ENCODE results near the gene PIP5K1C. TPM values are rescaled to one million over a fixed set of nuclear protein-coding genes. Genes with fewer than 3 reads are reported as not detected.

Gene PIP5K1C, protein sequence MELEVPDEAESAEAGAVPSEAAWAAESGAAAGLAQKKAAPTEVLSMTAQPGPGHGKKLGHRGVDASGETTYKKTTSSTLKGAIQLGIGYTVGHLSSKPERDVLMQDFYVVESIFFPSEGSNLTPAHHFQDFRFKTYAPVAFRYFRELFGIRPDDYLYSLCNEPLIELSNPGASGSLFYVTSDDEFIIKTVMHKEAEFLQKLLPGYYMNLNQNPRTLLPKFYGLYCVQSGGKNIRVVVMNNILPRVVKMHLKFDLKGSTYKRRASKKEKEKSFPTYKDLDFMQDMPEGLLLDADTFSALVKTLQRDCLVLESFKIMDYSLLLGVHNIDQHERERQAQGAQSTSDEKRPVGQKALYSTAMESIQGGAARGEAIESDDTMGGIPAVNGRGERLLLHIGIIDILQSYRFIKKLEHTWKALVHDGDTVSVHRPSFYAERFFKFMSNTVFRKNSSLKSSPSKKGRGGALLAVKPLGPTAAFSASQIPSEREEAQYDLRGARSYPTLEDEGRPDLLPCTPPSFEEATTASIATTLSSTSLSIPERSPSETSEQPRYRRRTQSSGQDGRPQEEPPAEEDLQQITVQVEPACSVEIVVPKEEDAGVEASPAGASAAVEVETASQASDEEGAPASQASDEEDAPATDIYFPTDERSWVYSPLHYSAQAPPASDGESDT
- total RNA-seq (2014; rRNA removed) = 26.4 and 29.0 TPM in 2 replicates
- 25.1 TPM for polyA plus RNA-seq (2012)

DNA sequence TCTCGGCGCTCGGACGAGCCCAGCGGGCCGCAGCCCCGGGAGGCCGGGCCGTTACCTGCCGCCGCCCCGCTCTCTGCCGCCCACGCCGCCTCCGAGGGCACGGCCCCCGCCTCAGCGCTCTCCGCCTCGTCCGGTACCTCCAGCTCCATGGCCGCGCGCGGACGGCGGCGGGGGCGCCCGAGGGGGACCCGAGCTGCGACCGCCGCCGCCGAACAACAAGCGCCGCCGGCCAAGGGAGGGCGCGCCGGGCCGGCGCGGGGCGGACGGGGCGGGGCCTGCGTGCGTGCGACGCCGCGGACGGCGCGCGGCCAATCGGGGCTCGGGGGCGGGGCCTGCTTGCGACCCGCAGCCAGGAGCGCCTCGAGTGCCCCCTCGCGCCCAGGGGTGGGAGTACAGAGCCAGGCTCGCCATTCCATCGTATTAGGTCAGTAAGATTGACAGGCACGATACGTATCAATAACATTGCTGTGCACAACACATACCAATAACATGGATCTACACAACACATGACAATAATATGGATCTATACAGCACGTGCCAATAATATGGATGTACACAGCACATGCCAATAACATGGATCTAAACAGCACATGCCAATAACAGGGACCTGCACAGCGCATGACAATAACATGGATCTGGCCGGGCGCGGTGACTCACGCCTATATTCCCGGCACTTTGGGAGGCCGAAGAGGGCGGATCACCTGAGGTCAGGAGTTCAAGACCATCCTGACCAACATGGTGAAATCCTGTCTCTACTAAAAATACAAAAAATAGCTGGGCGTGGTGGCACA, at the start of gene PIP5K1C:
PIP5K1C (minus strand) TSS at position 227 of the 791 bp plus-strand sequence; CDS start at position 149, 78 bp downstream.
- peak; percentile 72 for DNase-seq (ENCODE audit: low read depth)

DNA sequence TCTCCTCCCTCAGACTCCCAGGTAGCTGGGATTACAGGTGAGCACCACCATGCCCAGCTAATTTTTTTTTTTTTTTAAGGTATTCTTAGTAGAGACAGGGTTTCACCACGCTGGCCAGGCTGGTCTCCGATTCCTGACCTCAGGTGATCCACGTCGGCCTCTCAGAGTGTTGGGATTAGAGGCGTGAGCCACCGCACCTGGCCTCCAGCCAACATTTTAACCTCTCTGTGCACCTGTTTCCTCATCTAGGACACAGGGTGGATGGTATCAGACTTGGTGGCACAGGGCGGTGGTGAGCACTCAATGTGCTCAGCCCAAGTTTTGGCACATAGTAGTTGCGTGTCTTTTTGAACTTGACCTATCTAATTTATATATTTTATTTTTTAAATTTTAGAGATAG, 48.7 kb upstream of the PIP5K1C start:
- DNase-seq (ENCODE audit: low read depth) = no peak

DNA sequence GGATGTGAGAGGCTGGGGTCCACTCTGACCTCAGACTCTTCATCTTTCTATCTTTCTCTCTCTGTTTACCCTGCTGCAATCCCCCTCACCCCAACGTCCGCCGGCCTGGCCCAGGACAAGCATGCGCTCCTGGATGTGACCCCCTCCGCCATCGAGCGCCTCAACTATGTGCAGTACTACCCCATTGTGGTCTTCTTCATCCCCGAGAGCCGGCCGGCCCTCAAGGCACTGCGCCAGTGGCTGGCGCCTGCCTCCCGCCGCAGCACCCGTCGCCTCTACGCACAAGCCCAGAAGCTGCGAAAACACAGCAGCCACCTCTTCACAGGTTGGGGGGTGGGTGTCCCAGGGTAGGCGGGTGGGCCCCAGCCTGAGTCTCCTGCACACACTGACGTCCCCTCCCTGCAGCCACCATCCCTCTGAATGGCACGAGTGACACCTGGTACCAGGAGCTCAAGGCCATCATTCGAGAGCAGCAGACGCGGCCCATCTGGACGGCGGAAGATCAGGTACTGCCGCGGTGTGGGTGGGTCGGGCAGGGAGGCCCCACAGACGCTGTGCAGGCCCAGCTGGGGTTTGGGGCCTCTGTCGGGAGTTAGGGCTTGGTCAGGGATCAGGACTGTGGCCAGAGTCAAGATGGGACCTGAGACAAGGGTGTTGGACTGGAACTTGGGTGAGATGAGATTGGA, 46.2 kb upstream of the PIP5K1C start:
- no peak for DNase-seq (ENCODE audit: low read depth)

DNA sequence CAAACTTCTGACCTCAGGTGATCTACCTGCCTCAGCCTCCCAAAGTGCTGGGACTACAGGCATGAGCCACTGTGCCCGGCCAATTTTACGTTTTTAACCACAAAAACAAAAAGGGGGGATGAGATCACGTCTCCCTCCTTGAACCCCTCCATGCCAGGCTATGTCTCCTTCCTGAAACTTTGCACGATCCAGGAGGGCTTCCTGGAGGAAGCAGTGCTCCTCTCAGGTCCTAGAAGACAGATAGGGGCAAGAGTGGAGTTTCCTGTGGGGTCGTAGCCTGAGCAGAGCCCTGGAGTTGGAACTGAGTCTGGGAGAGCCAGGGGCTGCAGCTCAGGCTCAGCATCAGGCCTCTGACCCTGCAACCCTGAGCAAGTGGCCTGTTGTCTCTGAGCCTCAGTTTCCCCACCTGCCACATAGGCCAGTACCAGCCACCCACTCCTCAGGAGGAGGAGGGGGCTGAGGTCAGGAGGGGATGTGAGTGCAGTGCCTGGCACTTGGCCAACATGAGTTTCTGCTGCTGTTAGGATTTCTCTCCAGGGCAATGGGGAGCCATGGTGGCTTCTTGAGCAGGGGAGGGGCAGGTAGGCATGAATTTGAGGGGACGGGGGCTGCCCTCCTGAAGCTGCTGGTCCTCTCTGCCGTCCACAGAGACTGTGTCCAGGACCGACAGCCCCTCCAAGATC, 45.2 kb upstream of the PIP5K1C start:
- DNase-seq (ENCODE audit: low read depth) = no peak

DNA sequence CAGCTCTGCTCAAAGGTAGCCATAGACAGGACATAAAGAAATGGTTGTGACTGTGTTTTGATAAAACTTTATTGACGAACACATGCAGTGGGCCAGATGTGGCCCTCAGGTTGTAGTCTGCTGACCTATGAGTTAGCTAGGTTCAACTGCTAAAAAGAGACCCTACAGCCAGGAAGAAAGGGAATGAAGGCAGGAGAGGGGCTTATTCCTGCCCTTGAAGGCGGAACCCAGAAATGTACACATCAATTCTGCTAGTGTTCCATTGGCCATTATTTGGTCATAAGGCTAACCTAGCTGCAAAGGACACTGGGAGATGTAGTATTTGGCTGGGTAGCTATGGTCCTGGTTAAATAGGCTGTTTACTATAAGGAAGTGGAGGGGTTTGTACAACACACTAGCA, 43.2 kb upstream of the PIP5K1C start:
- no peak for DNase-seq (ENCODE audit: low read depth)

DNA sequence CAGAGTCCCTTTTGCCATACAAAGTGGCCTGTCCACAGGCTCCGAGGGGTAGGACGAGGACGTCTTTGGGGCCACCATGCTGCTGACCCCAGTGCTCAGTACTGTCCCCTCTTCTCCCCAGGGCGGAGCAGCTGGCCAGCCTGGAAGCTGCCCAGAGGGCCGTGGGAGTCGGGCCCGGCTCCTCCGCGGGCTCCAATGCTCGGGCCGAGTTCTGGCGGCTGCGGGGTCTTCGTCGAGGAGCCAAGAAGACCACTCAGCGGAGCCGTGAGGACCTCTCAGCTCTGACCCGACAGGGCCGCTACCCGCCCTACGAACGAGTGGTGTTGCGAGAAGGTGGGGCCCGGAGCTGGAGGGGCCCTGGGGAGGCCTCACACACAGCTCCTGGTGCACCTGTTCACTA, 40.2 kb upstream of the PIP5K1C start:
- no peak for DNase-seq (ENCODE audit: low read depth)

DNA sequence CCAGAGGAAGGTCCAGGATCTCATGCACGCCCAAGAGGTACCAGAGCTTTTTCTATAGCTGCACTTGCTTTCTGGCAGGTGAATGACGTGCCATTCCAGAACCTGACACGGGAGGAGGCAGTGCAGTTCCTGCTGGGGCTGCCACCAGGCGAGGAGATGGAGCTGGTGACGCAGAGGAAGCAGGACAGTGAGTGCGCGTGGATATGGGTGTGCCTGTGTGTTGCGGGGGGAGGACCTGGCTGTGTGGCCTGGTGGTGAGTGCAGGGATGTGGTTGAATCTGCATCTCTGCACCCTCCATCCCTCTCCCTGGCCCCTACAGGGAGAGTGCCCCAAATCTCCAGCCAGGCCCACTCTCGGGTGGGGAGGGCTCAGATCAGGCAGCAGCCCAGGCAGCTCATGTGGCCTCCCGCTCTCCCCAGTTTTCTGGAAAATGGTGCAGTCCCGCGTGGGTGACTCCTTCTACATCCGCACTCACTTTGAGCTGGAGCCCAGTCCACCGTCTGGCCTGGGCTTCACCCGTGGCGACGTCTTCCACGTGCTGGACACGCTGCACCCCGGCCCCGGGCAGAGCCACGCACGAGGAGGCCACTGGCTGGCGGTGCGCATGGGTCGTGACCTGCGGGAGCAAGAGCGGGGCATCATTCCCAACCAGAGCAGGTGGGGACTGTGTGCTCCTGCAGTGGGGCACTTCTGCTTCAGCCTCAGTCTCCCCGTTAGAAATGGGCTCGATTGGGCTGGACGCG, 38.4 kb upstream of the PIP5K1C start:
- no peak for DNase-seq (ENCODE audit: low read depth)

DNA sequence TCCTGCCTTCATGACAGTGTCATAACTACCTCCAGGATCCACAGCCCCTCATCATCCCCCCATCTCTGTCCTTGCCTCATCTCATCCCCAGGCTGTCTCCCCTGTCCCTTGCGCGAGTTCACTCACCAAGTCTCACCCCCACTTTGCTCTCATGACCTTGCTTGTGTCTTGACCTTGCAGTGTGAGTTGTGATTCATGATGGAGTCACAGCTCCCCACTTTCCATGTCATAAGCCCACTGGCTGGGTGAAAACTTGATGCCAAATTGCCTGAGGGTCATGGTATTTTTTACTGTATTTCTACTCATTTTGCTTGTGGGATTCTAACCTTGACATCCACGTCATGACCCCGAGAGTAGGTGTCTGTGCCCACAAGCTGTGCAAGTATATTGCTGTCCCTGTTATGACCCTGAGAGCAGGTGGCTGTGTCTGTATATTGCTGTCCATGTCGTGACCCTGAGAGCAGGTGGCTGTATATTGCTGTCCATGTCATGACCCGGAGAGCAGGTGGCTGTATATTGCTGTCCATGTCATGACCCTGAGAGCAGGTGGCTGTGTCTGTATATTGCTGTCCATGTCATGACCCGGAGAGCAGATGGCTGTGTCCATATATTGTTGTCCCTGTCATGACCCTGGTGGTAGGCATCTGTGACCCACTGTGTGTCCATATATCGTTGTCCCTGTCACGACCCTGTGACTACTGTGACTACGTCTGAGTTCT, 37.4 kb upstream of the PIP5K1C start:
- DNase-seq (ENCODE audit: low read depth) = no peak

DNA sequence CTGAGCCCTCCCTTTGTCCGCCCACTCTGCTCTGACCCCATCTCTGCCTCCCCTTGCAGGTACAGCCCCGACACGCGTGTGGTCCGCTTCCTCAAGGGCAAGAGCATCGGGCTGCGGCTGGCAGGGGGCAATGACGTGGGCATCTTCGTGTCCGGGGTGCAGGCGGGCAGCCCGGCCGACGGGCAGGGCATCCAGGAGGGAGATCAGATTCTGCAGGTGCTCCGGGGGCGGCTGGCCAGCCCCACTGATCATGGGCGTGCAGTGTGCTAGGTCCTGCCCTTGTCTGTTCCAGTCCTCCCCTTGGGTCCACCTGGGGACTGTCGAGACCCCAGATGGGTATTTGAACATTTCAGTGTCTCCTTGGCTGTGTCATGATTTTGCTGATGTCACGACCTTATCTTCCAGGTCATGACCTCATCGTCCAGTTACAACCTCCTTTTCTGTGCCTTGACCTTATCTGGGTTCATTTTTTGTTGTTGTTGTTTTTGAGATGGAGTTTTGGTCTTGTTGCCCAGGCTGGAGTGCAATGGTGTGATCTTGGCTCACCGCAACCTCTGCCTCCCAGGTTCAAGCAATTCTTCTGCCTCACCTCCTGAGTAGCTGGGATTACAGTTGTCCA, 35.9 kb upstream of the PIP5K1C start:
- no peak for DNase-seq (ENCODE audit: low read depth)

DNA sequence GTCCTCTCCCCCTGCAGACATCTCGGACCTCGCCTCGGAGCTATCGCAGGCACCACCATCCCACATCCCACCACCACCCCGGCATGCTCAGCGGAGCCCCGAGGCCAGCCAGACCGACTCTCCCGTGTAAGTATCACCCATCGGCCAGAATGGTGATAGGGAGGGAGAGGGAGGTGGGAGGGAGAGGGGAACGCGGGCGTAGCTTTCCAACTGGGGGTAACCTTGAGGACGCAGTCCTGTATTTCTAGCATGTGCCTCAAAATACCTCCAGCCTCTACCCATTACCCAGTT, 34.0 kb upstream of the PIP5K1C start:
- DNase-seq (ENCODE audit: low read depth) = no peak

DNA sequence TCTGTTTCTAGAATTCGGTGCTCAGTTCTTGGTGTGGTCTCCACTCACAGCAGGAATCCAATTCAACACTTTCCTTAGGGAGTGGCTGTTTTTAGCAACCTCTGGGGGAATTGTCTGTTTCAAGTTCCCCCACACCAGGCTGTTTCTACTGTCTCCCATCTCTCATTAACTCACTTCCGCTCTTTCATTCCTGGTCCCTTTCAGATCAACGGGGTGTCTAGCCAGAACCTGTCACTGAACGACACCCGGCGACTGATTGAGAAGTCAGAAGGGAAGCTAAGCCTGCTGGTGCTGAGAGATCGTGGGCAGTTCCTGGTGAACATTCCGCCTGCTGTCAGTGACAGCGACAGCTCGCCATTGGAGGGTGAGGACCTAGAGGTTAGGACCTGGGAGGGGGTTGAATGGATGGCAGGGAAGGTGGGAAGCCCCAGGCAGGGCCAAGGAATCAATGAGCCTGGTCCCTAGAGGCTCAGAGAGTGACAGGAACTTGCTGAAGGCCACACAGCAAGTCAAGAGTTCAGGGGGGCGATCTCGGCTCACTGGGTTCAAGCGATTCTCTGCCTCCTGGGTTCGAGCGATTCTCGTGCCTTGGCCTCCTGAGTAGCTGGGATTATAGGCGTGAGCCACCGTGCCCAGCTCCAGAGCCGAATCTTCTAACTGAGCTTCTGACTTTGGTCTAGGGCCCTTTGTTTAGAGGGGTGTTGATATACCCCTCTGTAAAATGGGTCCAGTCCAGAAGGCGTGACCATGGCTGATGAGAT, 33.5 kb upstream of the PIP5K1C start:
- DNase-seq (ENCODE audit: low read depth) = no peak

DNA sequence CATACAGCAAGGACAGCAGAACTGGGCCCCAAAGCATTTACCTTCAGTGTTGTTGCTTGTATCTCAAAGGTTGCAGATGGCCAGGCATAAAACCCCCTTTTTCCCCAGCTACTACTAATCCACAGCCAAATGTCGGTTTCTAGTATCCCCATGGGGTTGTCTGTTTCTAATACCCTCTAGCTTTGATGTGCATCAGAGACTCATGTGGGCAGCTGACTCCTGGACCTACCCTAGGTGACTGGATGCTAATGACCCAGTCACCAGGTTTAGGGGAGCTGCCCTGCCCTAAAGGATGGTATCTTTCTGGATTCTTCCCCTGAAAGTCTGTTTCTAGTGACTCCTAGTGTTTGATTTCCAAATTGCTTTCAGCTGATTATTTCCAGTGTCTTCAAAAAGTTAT, 31.8 kb upstream of the PIP5K1C start:
- no peak for DNase-seq (ENCODE audit: low read depth)

DNA sequence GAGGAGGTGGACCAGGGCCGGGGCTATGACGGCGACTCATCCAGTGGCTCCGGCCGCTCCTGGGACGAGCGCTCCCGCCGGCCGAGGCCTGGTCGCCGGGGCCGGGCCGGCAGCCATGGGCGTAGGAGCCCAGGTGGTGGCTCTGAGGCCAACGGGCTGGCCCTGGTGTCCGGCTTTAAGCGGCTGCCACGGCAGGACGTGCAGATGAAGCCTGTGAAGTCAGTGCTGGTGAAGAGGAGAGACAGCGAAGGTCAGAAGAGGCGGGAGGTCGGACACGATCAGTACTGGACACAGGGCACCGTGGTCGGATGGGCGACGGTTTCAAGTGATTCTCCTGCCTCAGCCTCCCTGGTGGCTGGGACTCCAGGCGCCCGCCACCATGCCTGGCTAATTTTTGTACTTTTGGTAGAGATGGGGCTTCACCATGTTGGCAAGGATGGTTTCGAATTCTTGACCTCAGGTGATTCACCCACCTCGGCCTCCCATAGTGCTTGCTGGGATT, 30.2 kb upstream of the PIP5K1C start:
- DNase-seq (ENCODE audit: low read depth) = no peak

DNA sequence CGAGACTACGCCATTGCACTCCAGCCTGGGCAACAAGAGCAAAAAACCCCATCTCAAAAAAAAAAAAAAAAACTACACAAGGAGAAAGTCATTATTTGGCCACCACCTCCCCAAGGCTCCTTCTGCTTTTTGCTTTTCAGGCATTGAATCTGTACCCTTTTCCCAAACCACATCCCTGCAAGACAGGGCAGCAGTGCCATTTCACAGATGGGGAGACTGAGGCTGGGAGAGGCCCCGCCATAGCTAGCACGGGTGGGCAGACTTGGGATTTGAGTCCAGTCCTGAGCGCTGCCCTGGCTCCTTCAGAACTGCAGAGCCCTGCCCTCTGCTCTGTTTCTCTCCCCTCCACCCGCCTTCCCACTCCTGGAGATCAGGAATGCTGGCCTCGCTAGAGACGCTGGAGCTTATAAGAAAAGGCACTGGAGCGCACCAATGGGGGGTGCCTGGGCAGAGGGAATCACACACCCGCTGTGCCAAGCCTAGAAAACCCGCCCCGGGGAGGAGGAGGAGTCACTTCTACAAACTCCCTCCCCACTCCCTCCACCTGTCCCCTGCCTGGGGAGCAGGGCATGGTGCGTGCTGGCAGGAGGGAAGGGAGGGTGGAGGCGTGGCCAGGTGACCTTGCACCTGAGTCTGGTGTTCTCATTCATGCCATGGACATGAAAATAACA, 25.5 kb upstream of the PIP5K1C start:
- DNase-seq (ENCODE audit: low read depth) = no peak

DNA sequence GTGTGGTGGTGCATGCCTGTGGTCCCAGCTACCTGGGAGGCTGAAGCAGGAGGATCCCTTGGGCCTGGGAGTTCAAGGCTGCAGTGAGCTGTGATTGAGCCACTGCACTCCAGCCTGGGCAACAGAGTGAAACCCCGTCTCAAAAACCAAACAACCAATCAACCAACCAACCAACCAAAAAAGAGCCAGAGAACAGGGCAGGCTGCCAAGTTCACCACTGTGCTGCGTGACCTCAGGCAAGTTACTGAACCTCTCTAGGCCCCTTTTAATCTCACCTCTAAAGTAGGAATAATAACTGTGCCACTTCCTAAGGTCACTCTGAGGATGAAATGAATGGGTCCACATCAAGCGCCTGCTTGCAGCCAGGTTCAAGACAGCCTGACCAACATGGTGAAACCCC, 24.9 kb upstream of the PIP5K1C start:
- no peak for DNase-seq (ENCODE audit: low read depth)

DNA sequence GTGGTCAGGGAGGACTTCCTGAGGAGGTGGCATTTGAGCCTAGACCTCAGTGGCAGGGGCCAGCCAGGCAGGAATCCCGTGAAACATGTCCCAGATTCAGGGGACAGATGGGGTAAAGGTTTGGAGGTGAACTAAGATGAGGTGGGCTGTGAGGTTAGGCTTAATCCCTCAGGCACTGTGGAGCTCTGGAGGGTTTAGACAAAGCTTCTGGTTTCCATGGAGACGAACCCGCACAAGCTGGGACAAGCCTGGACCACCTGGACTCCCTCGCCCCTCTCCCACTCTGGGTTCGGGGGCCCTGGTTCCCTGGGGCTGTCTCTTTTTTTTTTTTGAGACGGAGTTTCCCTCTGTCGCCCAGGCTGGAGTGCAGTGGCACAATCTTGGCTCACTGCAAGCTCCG, 23.6 kb upstream of the PIP5K1C start:
- DNase-seq (ENCODE audit: low read depth) = no peak

DNA sequence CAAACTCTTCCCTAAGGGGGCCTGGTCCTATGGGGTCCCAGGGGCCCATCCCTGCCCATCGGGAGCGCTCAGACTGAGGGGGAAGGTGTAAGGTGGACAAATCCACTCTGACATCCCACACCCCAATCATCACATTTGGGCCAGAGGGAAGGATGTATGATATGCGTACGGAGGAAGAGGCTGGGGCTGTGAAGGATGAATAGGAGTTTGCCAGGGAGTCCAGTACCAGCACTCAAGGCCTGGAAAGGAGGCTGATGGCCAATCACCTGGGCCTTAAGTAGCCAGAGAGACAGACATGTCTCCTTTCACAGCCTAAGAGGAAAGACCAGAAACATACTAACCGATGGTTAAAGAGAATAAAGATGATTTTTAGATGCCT, 22.8 kb upstream of the PIP5K1C start:
- DNase-seq (ENCODE audit: low read depth) = no peak
